HG03060 (cell line): ENCODE data around the gene MT2A.

Source experiments
- ATAC-seq: cut with Tn5 transposase; IDR thresholded peaks from one replicate; pipeline ENCODE4 v1.9.1; 2021; ENCODE audit warnings: low read depth, moderate number of reproducible peaks; ENCODE audit not compliant: unreplicated experiment

Gene MT2A

DNA sequence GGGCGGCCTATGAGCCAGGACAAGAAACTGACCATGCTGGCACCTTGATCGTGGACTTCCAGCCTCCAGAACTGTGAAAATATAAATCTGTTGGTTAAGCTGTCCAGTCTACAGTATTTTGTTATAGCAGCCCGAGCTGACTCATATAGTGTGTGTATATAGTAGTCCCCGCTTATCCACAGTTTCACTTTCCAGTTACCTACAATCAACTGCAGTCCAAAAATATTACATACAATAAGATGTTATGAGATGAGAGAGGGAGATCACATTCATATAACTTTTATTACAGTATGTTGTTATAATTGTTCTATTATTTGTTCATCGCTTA is 14.1 kb upstream of the MT2A start:
- ATAC-seq = no peak

DNA sequence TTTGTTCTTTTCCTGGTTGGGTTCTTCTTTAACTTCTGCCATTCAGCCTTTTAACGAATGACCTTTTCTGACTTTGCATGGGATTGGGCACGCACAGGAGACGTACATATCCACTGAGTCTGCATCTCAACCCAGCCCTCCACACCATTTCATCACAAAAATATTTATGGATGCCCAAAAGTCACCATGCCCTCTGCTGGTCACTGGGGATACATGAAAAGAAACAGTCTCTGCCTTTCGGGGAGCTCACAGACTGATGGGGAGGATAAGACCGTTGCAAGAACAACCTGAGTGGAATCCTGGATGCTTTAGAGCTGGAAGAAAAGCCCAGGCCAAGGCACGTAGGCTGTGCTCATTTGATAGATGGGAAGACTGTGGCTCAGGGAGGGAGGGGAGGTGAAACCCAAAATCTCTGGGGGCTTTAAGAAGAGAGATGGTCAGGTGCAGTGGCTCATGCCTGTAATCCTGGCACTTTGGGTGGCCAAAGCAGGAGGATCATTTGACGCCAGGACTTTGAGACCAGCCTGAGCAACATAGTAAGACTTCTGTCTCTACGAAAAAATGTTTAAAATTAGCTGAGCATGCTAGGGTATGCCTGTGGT is 7.9 kb upstream of the MT2A start:
- ATAC-seq = no peak

DNA sequence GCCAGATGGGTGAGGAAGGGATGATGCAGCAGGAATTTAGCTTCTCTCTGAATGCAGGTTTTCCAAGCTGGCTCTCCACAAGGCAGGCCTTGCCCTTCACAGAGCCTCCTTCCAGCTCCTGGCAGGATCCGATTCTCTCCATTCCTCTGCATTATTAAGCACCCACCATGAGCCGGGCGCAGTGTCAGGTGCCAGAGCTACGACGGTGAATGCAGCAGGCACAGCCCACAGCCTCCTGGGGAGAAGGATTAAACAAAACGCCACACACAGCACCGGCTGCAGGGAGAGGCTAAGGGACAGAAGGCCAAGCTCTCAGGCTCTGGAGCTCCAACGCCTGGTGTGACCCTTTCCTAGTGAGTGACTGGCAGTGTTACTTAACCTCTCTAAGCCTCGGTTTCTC is 7.1 kb upstream of the MT2A start:
- ATAC-seq = no peak

DNA sequence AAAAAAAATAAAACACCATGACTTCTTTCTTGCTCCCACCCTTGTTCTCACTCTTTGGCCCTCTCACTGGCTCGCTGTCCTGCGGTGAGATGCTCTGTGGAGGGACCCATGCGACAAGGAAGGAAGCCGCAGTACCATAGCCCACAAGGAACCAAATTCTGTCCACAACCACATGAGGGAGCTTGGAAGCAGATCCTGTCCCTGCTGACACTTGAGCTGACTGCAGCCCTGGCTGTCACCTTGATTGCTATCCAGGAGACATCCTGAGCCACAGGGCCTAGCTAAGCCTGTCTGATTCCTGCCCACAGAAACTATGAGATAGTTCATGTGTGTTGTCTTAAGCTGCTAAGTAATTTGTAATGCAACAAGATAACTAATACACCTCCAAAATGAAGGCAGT is 4.8 kb upstream of the MT2A start:
- ATAC-seq = no peak

DNA sequence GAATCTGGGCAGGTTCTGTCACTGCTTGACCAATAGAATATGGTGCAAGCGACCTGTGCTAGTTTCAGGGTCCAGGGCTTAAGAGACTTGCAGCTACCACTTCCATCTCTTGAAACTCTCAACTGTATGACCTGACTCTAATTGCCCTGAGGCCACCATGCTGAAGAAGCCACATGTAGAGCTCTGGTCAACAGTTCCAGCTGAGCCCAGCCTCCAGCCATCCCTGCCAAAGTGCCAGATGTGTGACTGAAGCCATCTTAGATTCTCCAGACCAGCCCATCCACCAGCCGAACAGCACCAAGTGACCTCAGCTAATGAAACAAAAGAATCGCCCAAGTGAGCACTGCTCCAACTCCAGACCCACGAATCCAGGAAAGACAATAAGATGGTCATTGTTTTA is 3.4 kb upstream of the MT2A start:
- ATAC-seq = no peak

DNA sequence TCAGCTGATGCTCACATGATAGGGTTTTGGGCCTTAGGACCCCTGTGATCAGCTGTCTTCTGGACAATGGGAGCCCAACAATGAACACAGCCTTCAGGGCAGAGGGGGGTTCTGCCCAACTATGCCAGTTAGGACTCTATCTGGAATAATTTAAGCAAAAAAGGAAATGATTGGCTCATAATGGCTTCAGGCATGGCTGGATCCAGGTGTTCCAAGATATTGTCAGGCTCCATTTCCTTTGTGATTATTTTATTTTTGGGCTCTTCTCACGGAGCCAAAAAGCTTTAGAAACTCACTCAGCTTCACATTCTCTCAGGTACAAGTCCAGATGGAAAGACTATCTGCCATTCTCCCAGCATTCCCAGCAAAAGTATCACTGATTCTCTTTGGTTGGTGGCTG is 2.9 kb upstream of the MT2A start:
- no peak for ATAC-seq

DNA sequence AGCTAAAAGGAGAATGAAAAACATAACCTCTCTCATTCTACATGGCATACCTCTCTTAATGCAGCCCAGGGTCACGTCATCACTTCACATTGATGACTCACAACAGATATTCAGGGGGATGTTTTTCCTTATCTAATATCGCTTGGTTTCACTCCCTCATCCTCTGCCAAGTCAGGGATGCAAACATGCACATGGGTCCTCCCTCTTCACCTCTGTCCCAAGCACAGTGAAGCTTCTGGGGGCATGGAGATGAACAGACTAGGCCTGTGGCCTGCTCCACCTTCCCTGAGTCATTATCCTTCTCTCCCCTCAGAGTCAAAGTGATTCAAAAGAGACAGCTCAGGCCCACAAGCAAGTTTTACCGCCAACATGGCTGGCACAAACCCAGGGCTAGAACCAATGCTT is 2.3 kb upstream of the MT2A start:
- no peak for ATAC-seq

DNA sequence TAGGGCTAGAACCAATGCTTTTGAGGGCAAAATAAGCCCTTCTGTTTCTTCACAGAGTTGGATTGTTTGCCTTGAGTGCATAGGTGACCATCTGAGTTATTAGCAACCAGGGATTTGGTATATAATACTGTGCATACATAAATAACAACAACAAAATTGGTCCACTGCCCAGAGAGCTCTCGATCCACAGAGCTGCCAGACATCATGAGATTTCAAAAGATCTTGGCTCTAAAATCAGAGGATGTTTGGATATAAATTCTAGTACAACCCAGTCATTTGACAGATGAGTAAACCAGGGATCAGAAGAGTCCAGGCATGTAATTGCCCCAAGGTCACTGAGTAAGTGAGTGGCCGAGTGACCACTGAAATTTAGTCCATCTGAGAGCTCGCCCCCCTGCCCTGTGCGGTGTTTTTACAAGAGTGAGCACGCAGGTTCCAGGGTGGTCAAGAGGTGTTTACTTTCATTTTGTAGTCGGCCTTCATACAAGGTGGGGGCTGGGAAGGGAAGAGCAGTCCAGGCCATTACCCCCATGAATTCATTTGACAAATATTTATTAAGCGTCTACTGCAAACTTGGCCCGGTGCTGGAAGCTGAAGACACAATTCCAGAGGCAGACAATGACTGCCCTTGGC is 1.8 kb upstream of the MT2A start:
- ATAC-seq = no peak

DNA sequence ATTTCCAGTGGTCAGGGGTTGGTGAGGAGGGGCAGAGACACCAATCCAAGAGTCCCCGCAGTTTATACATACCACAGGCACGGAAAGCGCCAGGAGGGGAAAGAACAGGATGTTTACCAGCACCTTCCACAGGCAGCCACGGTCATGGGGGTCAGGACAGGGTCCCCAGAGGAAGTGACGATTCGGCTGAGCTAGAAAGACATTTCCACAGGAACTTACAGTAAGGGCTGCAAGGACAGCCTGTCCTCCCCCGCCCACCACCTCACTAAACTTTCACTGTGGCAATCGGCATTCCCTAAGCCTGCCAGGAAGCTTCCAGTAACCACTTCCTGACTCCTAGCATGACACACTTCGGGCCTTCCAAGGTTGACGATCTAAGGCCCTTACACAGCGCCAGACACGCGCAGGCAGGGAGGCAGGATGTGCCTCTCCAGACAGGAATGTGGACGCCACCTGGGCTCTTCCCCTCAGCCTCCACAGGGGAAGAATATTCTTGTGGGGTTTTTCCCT is 1.2 kb upstream of the MT2A start:
- no peak for ATAC-seq

DNA sequence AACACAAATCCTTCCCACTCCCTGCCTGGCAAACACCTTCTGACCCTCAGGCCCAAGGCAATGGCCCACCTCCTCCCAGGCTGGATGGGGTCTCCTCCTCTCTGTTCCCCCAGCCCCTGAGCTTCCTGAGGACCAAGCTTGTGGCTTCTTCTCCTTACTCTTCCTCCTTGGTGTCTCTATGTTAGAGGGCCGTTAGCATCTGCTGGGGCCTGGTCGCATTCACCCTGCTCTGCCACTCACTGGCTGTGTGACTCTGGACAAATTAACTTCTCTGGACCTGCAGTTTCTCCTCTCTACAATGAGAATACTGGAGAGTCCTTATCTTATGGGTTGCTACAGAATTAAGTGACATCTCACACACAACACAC is 725 bp upstream of the MT2A start:
- no peak for ATAC-seq

DNA sequence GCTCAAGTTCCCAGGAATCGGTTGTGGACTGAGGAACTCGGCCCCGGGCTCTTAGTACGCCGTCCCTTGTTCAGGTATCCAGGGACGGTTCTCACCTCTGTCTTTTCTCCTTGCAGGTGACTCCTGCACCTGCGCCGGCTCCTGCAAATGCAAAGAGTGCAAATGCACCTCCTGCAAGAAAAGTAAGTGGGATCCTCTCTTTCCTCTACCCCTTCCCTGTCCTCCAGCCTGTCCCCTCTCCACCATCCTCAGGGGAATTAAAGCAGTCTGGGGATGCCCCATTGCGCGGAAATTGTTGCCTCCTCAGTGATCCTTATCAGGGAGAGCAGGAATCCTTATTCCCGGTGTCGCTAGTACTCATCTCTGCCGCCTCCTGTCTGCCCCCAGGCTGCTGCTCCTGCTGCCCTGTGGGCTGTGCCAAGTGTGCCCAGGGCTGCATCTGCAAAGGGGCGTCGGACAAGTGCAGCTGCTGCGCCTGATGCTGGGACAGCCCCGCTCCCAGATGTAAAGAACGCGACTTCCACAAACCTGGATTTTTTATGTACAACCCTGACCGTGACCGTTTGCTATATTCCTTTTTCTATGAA is 585 bp downstream of the MT2A start:
- no peak for ATAC-seq

DNA sequence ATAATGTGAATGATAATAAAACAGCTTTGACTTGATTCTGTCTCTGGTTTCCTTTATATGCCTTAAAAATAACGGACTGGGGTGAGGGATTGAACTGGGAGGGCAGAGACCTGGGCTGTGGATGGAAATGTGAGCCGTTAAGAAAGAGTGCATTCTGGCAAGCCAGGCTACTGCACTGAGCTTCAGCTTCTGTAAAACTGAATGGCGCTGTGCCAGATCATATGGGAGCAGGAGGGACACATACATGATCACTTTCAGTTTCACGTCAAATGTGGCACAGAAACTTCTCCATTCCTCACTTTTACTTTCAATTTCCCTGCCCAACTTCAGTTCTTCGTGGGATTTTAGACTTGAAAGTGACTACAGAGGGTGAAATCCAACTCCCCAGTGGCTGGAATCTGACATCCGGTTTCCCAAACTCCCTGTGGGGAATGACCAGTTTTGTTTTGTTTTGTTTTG is 1.1 kb downstream of the MT2A start:
- ATAC-seq = peak; percentile 35

DNA sequence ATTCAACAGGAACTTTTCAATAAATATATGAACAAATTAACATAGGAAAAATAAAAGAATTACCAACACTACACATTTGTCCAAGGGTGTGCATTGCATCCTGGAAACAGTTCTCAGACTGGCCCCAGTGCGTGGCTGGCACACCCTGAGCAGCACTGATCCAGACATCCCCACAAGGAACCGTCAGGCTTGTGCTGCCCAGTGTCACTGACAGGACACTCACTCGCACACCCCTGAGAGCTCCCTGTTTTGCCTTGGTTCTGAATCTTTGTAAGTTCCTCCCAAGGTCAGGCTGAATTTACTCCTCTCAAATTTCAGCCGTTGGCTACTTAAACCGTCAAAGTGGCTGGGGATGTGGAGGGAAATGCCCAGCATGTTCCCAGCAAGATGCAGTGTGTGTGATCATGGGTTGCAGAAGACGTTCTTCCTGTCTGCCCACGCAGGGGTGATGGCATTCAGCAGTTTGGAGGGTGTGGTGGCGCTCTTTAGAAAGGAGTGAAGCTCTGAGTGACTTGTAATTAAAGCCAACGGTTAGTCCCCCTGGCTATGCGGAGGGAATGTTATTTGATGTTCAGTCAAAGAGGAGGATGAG is 1.7 kb downstream of the MT2A start:
- ATAC-seq = peak; percentile 27

DNA sequence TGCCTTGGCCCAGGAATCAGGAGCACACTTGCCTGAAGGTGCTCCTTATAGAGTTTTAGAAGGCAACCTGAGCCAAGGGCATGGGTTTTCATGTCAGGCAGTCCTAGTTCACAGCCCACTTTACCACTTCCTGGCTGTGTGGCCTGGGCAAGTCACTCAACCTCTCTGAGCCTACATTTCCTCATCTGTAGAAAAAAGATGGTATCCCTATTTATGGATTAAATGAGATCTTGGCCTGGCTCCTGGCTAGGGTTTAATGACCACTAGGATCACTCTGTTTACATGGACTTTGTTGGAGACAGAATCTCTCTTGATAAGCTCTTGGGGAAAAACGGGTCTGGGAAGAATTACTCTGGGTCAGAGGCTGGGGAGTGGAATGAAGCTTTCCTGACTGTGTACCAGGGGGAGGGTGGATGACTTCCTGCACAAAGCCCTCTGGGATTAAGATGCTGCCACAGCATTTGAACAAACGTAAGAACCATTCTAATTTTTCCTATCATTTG is 2.3 kb downstream of the MT2A start:
- no peak for ATAC-seq

DNA sequence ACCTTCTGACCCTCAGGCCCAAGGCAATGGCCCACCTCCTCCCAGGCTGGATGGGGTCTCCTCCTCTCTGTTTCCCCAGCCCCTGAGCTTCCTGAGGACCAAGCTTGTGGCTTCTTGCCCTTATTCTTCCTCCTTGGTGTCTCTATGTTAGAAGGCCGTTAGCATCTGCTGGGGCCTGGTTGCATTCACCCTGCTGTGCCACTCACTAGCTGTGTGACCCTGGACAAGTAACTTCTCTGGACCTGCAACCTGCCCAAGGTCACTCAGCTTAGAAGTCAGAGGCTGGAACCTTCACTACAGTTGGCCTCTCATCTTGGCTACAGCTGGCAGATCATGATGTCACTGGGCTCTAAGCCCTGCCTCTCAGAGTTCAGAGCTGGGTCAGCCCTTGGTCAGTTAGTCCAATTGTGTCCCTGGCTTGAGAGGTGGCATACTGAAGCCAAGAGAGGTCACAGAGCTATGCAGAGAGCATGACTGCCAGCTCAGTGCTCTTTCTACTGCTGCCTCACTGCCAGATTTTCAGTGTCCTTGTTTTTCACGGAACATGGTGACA is 3.0 kb downstream of the MT2A start:
- no peak for ATAC-seq

DNA sequence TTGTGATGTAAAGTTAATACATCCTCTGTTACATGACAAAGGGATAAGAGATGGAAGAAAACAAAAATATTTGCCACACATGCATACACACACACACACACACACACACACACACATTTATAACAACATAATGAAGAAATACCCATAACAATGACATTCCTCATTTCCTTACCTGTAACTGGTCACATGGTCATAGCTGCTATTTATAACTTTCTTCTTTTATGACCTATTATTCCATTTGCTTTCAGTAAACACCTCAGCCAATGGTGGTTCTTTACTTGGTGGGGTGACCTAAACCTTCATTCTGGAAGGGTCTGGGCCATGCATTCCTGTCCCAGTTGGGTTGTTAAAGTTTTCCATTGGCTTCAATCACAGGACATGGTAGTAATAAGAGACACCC is 5.3 kb downstream of the MT2A start:
- no peak for ATAC-seq

DNA sequence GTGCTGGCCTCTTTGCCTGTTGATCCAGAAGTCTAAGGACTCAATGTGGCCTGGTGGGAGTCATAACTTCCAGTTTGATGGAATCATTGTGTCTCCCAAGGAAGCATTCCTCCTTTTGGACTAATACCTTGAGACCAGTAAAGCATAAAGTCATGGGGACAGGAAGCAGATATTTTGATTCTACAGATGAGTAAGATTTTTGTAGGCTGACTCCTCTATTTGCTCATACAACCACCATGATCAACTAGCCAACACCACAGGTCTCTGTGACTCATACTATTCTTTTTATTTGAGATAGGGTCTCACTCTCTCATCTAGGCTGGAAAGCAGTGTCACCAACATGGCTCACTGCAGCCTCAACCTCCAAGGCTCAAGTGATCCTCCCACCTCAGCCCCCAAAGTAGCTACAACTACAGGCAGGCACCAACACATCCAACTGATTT is 6.2 kb downstream of the MT2A start:
- ATAC-seq = no peak

DNA sequence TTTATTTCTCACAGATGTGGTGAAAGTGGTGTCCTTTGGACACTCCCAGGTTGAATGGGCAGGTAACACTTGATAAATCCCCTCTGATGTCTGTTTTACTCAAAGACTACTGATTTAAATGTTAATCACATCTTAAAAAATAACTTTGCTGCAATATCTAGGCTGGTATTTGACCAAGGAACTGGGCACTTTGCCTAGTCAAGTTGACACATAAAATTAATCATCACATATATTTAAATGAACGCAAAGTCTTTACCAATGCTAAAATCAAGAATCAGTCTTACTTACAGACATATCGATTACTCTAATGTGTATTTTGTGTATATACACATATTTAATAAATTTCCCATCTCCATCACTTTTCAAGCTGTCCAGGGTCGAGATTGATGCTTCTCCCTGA is 7.0 kb downstream of the MT2A start:
- no peak for ATAC-seq

DNA sequence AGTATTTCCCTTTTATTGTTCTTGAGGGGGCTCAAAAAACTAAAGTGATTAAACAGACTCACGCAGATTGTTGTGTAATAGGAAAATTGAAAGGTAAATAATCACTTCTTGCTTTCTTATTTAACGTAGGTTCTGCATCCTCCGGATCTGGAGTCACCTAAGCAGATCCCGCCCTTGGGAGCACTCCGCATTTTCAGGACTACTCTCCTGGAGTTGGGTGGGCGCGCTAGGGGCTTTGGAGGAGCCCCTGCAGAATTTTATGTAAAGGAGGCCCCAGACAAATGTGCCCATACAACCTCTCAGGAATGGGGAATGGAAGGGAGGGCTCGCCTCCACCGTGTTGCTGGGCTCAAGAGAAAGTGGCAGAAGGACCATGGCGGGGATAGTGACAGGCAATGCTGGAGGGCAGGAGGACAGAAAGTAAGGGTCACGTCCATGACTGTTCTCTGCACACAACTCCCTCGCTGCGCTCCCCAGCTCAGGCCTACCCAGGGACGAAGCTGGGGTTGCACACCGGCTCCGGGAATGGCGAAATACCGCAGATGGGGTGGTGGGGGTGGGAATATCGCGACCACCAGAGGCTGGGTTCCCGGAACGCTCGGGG is 8.3 kb downstream of the MT2A start:
- ATAC-seq = no peak

DNA sequence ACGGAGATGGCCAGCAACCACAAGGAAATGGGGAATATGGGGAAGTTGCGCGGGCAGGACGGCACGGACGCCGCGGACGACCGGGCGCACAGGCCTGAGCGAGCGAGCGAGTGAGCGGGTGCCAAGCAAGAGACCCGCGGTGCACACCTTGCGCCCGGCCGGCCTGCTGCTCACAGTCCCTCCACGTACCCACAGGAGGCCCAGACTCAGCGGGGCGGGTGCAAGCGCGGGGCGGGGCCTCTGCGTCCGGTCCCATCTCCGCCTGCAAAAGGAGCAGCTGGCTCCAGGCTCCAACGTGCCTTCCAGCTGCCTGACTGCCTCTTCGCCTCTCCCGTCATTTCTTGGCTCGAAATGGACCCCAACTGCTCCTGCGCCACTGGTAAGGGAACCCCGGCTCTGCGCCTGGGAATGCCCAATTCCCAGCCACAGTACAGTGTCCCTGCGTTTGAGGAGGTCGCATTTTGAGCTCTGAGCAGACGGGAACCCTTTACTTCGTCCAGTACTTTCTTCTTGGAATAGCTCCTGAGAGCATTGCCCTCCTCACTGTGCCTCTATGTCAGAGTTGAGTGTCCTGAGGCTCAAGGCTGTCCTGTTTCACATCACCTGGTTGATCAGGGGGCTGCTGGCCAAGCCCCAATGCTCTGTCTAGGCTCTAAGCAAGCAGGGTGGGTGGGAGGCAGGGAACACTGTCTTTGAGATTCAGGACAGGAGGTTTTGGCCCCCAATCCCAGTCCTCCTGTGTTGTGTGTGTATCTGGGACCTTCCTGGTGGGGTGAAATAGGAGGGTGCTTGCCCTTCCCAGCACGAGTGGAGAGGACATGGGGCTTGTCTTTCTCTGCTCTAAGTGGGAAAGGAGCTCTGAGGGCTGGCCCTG is 9.1 kb downstream of the MT2A start:
- ATAC-seq = no peak
